ENCODE results near the gene KBTBD7. TPM values are rescaled to one million over a fixed set of nuclear protein-coding genes. Genes with fewer than 3 reads are reported as not detected.
"Not testable (repeated sequence)": the region's sequence is repeated elsewhere in the genome, so short reads cannot be mapped to it uniquely, and the experiment has no call there.

KBTBD7 gene
- total RNA-seq, 1 experiment from 2014 or later, result 10.5 TPM

DNA sequence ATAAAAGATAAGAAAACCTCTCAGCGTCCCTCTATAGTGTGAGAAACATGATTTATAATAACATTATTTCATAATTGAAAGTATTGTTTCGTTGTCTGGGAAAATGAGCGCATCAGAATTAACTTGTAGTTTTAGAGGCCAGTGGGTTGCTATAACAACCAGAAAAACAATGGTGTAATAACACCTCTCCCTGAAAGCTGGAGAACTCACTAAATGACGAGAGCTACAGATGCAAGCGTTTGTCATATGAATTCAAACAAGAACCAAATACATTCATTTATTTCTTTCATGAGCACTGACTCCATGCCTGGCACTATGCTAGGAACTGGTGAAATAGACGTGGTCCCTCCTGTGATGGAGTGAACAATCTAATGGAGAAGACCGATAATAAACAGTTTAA lies 16.3 kb downstream of the KBTBD7 start:
- Histone ChIP-seq H3K9me3 (peaks cover 34% of the 10 kb centered on the region), H3K36me3 (ENCODE audit: control insufficient read depth, insufficient read depth, low read length) (no peaks in the 10 kb centered on the region), H3K27me3 (replicated peaks; ENCODE audit: control insufficient read depth, insufficient read depth, low read length) (no peaks in the 10 kb centered on the region), H3K4me1 (no peaks in the 10 kb centered on the region), H3K4me3 (ENCODE audit: low read depth, low read length) (no peak overlapping the region)
- intact Hi-C loops (cut with micrococcal nuclease; ENCODE audit: unreplicated experiment), result no loop called here
- no TSS peak for BruUV-seq (replicated peaks)
- POLR2A ChIA-PET, result no interaction called here
- no peaks in the 10 kb centered on the region for H3K4me1 Mint-ChIP-seq (ENCODE audit: low read depth, unreplicated experiment)
- TF ChIP-seq, protein P1, sequence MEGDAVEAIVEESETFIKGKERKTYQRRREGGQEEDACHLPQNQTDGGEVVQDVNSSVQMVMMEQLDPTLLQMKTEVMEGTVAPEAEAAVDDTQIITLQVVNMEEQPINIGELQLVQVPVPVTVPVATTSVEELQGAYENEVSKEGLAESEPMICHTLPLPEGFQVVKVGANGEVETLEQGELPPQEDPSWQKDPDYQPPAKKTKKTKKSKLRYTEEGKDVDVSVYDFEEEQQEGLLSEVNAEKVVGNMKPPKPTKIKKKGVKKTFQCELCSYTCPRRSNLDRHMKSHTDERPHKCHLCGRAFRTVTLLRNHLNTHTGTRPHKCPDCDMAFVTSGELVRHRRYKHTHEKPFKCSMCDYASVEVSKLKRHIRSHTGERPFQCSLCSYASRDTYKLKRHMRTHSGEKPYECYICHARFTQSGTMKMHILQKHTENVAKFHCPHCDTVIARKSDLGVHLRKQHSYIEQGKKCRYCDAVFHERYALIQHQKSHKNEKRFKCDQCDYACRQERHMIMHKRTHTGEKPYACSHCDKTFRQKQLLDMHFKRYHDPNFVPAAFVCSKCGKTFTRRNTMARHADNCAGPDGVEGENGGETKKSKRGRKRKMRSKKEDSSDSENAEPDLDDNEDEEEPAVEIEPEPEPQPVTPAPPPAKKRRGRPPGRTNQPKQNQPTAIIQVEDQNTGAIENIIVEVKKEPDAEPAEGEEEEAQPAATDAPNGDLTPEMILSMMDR (IDR thresholded peaks at IDR 0.05; ENCODE audit: insufficient read depth in 1 of 2, low read depth in 1 of 2, low read length in 1 of 2, severe bottlenecking in 1 of 2, unreplicated experiment in 1 of 2), result no peak
- H3K4me3 Mint-ChIP-seq (ENCODE audit: unreplicated experiment), result no peak overlapping the region
- H3K36me3 Mint-ChIP-seq (ENCODE audit: insufficient read depth, unreplicated experiment), result no peaks in the 10 kb centered on the region
- no peaks in the 10 kb centered on the region for H3K27me3 Mint-ChIP-seq (ENCODE audit: insufficient read depth, unreplicated experiment)
- peaks cover 25% of the 10 kb centered on the region for H3K9me3 Mint-ChIP-seq (ENCODE audit: unreplicated experiment)
- CTCF ChIA-PET, result no interaction called here
- H3K27ac Mint-ChIP-seq (ENCODE audit: unreplicated experiment), result no peak overlapping the region
- DNase-seq, result no peak

DNA sequence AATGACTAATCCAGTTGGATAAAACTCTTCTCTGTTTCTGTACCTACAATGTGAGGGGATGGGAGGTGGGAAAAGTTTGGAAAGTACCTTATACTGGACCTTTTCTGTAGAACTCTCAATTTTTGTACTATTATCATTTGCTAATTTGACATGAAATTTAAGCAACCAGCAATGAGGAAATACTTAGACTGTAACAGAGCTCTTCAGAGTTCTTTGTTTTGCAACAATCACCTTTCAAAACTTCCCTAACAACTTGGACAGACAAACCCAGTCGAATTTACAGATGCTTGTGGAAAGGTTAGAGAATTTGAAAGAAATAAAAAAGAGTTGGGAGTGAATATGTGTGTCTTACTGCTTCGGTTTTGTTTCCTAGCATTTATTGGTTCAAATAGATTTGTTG lies 16.8 kb downstream of the KBTBD7 start:
- H3K27ac Mint-ChIP-seq (ENCODE audit: unreplicated experiment), result no peak overlapping the region
- intact Hi-C loops (cut with micrococcal nuclease; ENCODE audit: unreplicated experiment), result no loop called here
- POLR2A ChIA-PET, result no interaction called here

DNA sequence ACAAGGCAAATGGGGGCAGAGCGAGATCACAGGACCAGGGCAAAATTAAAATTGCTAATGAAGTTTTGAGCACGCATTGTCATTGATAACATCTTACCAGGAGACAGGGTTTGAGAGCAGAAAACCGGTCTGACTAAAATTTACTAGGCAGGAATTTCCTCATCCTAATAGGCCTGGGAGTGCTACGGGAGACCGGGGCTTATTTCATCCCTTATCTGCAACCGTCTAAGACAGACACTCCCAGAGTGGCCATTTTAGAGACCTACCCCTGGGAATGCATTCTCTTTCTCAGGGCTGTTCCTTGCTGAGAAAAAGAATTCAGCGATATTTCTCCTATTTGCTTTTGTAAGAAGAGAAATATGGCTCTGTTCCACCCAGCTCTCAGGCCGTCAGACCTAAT lies 18.8 kb downstream of the KBTBD7 start:
- POLR2A ChIA-PET; H3K4me1 Mint-ChIP-seq (ENCODE audit: low read depth, unreplicated experiment); H3K4me3 Mint-ChIP-seq (ENCODE audit: unreplicated experiment); H3K27me3 Mint-ChIP-seq (ENCODE audit: insufficient read depth, unreplicated experiment); H3K27ac Mint-ChIP-seq (ENCODE audit: unreplicated experiment); CTCF ChIA-PET; H3K36me3 Mint-ChIP-seq (ENCODE audit: insufficient read depth, unreplicated experiment); BruUV-seq (replicated peaks); intact Hi-C loops (cut with micrococcal nuclease; ENCODE audit: unreplicated experiment); H3K4me3 ChIP-seq (ENCODE audit: low read depth, low read length); H3K36me3 ChIP-seq (ENCODE audit: control insufficient read depth, insufficient read depth, low read length); H3K4me1 ChIP-seq; H3K27me3 ChIP-seq (replicated peaks; ENCODE audit: control insufficient read depth, insufficient read depth, low read length): not testable (repeated sequence)
- peak in 1 of 2 experiments; percentile 18 for DNase-seq
- H3K9me3 ChIP-seq, result peaks cover 34% of the 10 kb centered on the region
- H3K9me3 Mint-ChIP-seq (ENCODE audit: unreplicated experiment), result peaks cover 33% of the 10 kb centered on the region

More for the DNA sequence above, 16.8 kb downstream of the KBTBD7 start:
- H3K4me3 Mint-ChIP-seq (ENCODE audit: unreplicated experiment), result no peak overlapping the region
- H3K4me1 Mint-ChIP-seq (ENCODE audit: low read depth, unreplicated experiment), result no peaks in the 10 kb centered on the region
- H3K36me3 ChIP-seq (ENCODE audit: control insufficient read depth, insufficient read depth, low read length), result no peaks in the 10 kb centered on the region
- H3K9me3 ChIP-seq, result peaks cover 34% of the 10 kb centered on the region
- H3K27me3 Mint-ChIP-seq (ENCODE audit: insufficient read depth, unreplicated experiment), result no peaks in the 10 kb centered on the region
- H3K4me3 ChIP-seq (ENCODE audit: low read depth, low read length), result no peak overlapping the region
- DNase-seq, result no peak
- no peaks in the 10 kb centered on the region for H3K4me1 ChIP-seq
- BruUV-seq (replicated peaks), result no TSS peak
- H3K27me3 ChIP-seq (replicated peaks; ENCODE audit: control insufficient read depth, insufficient read depth, low read length), result no peaks in the 10 kb centered on the region
- peaks cover 30% of the 10 kb centered on the region for H3K9me3 Mint-ChIP-seq (ENCODE audit: unreplicated experiment)
- CTCF ChIA-PET, result no interaction called here
- H3K36me3 Mint-ChIP-seq (ENCODE audit: insufficient read depth, unreplicated experiment), result no peaks in the 10 kb centered on the region
- TF ChIP-seq, protein P1 (IDR thresholded peaks at IDR 0.05; ENCODE audit: insufficient read depth in 1 of 2, low read depth in 1 of 2, low read length in 1 of 2, severe bottlenecking in 1 of 2, unreplicated experiment in 1 of 2), result no peak

DNA sequence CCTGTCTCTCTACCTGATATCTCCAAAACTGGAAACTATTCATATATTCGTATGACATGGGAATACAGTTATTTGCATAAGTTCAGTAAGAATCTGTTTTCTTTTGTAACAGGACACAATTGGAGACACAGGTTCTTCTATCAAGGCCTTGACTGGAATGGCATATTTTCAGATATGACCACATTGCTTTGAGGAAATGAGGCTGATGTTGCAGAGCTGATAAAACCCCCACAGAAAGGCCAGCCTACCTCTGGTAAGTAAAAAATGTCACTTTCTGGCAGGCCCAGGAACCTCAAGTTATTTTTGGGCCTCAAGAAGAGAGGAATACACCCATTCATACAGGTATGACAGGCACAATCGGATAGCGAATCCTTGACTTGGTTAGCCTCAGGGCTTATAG lies 32.2 kb downstream of the KBTBD7 start:
- Mint-ChIP-seq H3K9me3 (ENCODE audit: unreplicated experiment) (no peaks in the 10 kb centered on the region), H3K4me3 (ENCODE audit: unreplicated experiment) (no peak overlapping the region), H3K27ac (ENCODE audit: unreplicated experiment) (no peak overlapping the region), H3K36me3 (ENCODE audit: insufficient read depth, unreplicated experiment) (no peaks in the 10 kb centered on the region), H3K4me1 (ENCODE audit: low read depth, unreplicated experiment) (no peaks in the 10 kb centered on the region), H3K27me3 (ENCODE audit: insufficient read depth, unreplicated experiment) (peaks cover 4% of the 10 kb centered on the region)
- no peak for DNase-seq
- H3K4me1 ChIP-seq, result no peaks in the 10 kb centered on the region
- H3K9me3 ChIP-seq, result no peaks in the 10 kb centered on the region
- no peak overlapping the region for H3K4me3 ChIP-seq (ENCODE audit: low read depth, low read length)
- no peaks in the 10 kb centered on the region for H3K27me3 ChIP-seq (replicated peaks; ENCODE audit: control insufficient read depth, insufficient read depth, low read length)
- POLR2A ChIA-PET, result no interaction called here
- TF ChIP-seq, protein P1 (IDR thresholded peaks at IDR 0.05; ENCODE audit: insufficient read depth in 1 of 2, low read depth in 1 of 2, low read length in 1 of 2, severe bottlenecking in 1 of 2, unreplicated experiment in 1 of 2), result no peak
- intact Hi-C loops (cut with micrococcal nuclease; ENCODE audit: unreplicated experiment), result no loop called here
- H3K36me3 ChIP-seq (ENCODE audit: control insufficient read depth, insufficient read depth, low read length), result no peaks in the 10 kb centered on the region
- CTCF ChIA-PET, result no interaction called here
- no TSS peak for BruUV-seq (replicated peaks)
